PC-9 (cell line): Measurements from ENCODE around the gene CCNB1IP1. TPM values are rescaled to one million over a fixed set of nuclear protein-coding genes. Genes with fewer than 3 reads are reported as not detected.

Experiments
- BruUV-seq: library from RNA; stranded (reverse); fragments of 400-500 nt; replicated peaks from 2 replicates; lab custom pipeline; 2021; lab: Mats Ljungman, UMichigan
- CTCF ChIA-PET: fragments of 300-600 bp; sonication (Branson Sonifier 250); formaldehyde crosslinking; loops from one replicate; lab custom pipeline; 2022; ENCODE audit warnings: antibody characterized with exemption; lab: Charles Lee
- POLR2A ChIA-PET: fragments of 300-600 bp; sonication (Branson Sonifier 250); formaldehyde crosslinking; loops from one replicate; lab custom pipeline; 2022; ENCODE audit warnings: antibody characterized with exemption; ENCODE audit not compliant: unreplicated experiment; lab: Charles Lee
- DNase-seq, 2 experiments: peaks; one replicate each; pipeline versions ENCODE4 v3.0.0 to v3.0.0-alpha.2; 2015 to 2022; ENCODE audit warnings: mixed read lengths in 1 of 2
- H2AFZ ChIP-seq: fragments of 200-600 bp; sonication (generic); 2 replicates; pipeline ENCODE4 v1.8.1; 2017; ENCODE audit warnings: antibody characterized with exemption
- H3F3A ChIP-seq: fragments of 200-600 bp; sonication (generic); 2 replicates; pipeline ENCODE4 v1.8.1; 2017; ENCODE audit warnings: antibody characterized with exemption, mild to moderate bottlenecking, low read depth; ENCODE audit not compliant: insufficient read depth
- H3K27ac ChIP-seq: fragments of 200-600 bp; sonication (generic); 2 replicates; pipeline ENCODE4 v1.6.1; 2016; ENCODE audit warnings: mixed run types
- H3K27me3 ChIP-seq: fragments of 200-600 bp; sonication (generic); 2 replicates; pipeline ENCODE4 v1.6.1; 2016; ENCODE audit warnings: low read depth, mixed run types; ENCODE audit not compliant: insufficient read depth
- H3K36me3 ChIP-seq: fragments of 200-600 bp; sonication (generic); 2 replicates; pipeline ENCODE4 v1.6.1; 2016; ENCODE audit warnings: low read depth, mixed run types
- H3K4me1 ChIP-seq: fragments of 200-600 bp; sonication (generic); replicated peaks from 2 replicates; pipeline ENCODE4 v1.6.1; 2016; ENCODE audit warnings: mixed run types; ENCODE audit not compliant: insufficient read depth
- H3K4me2 ChIP-seq: fragments of 200-600 bp; sonication (generic); 2 replicates; pipeline ENCODE4 v1.6.1; 2017; ENCODE audit warnings: mixed run types
- H3K4me3 ChIP-seq: fragments of 200-600 bp; sonication (generic); 2 replicates; pipeline ENCODE4 v1.6.1; 2016; ENCODE audit warnings: mixed run types
- H3K79me2 ChIP-seq: fragments of 200-600 bp; sonication (generic); 2 replicates; pipeline ENCODE4 v1.6.1; 2017; ENCODE audit warnings: low read depth, mixed run types
- H3K9me2 ChIP-seq: fragments of 200-600 bp; sonication (generic); 2 replicates; pipeline ENCODE4 v1.8.1; 2017; ENCODE audit warnings: mild to moderate bottlenecking; ENCODE audit not compliant: insufficient read depth
- H3K9me3 ChIP-seq: fragments of 200-600 bp; sonication (generic); 2 replicates; pipeline ENCODE4 v1.8.1; 2016; ENCODE audit warnings: low read depth; ENCODE audit not compliant: insufficient read depth
- H4K20me1 ChIP-seq: fragments of 200-600 bp; sonication (generic); 2 replicates; pipeline ENCODE4 v1.8.1; 2017; ENCODE audit not compliant: insufficient read depth
- EZH2 ChIP-seq: fragments of 200-600 bp; sonication (generic); IDR thresholded peaks from 2 replicates; pipeline ENCODE4 v1.8.0; 2017; ENCODE audit warnings: antibody characterized with exemption, low read depth
- intact Hi-C: fragments of 100-400 bp; cut with micrococcal nuclease; formaldehyde crosslinking; loops from one replicate; pipeline ENCODE4 v1.10.0; 2022; ENCODE audit not compliant: unreplicated experiment
- total RNA-seq: library from RNA; stranded (reverse); gene quantifications from 2 replicates; pipeline ENCODE4 v1.2.3, GENCODE V29; 2021
- TF ChIP-seq, protein P1 (sequence below): fragments of 200-600 bp; sonication (generic); conservative IDR thresholded peaks from 2 replicates; pipeline ENCODE4 v1.6.1; 2017; ENCODE audit warnings: mixed run types, antibody characterized with exemption, mild to moderate bottlenecking, moderate library complexity

CCNB1IP1 gene
- total RNA-seq, 1 experiment from 2014 or later: 30.8 TPM

DNA sequence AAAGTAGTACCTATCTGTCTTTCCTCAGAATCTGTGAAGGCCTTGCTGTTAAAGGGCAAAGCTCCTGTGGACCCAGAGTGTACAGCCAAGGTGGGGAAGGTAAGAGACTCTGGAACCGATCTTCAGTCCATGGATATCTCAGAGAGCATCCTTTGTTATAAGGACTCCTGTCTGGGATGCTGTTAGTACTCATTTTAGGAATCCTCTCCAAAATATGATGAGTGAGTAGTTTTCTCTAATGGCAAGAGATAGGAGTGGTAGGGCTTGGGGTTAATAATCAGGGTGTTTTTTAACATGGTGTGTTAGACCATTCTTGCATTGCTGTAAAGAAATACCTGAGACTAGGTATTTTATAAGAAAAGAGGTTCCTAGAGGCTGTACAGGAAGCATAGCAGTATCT is 12.3 kb upstream of the CCNB1IP1 start:
- H3K27ac ChIP-seq: no peak overlapping the region
- no peaks in the 10 kb centered on the region for H3K9me2 ChIP-seq
- DNase-seq: no peak
- TF ChIP-seq EZH2: no peak
- TF ChIP-seq, protein P1, sequence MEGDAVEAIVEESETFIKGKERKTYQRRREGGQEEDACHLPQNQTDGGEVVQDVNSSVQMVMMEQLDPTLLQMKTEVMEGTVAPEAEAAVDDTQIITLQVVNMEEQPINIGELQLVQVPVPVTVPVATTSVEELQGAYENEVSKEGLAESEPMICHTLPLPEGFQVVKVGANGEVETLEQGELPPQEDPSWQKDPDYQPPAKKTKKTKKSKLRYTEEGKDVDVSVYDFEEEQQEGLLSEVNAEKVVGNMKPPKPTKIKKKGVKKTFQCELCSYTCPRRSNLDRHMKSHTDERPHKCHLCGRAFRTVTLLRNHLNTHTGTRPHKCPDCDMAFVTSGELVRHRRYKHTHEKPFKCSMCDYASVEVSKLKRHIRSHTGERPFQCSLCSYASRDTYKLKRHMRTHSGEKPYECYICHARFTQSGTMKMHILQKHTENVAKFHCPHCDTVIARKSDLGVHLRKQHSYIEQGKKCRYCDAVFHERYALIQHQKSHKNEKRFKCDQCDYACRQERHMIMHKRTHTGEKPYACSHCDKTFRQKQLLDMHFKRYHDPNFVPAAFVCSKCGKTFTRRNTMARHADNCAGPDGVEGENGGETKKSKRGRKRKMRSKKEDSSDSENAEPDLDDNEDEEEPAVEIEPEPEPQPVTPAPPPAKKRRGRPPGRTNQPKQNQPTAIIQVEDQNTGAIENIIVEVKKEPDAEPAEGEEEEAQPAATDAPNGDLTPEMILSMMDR: no peak
- no peaks in the 10 kb centered on the region for H3K36me3 ChIP-seq
- no peak overlapping the region for H3K4me2 ChIP-seq
- CTCF ChIA-PET: no interaction called here
- no peaks in the 10 kb centered on the region for H4K20me1 ChIP-seq
- no TSS peak for BruUV-seq
- no peaks in the 10 kb centered on the region for H3K27me3 ChIP-seq
- POLR2A ChIA-PET: no interaction called here
- no peaks in the 10 kb centered on the region for H3K9me3 ChIP-seq
- H3F3A ChIP-seq: peaks cover 20% of the 10 kb centered on the region
- 0 out of 2 replicates have a peak, but pooled peaks cover 8% of the 10 kb centered on the region for H3K4me1 ChIP-seq
- H3K4me3 ChIP-seq: no peak overlapping the region
- peaks cover 15% of the 10 kb centered on the region for H3K79me2 ChIP-seq
- intact Hi-C loops: loop anchor here (10.0 kb wide), 1 partner anchor 119 kb away; the partner anchor contains the start of genes PIP4P1 and PNP
- no peak overlapping the region for H2AFZ ChIP-seq

DNA sequence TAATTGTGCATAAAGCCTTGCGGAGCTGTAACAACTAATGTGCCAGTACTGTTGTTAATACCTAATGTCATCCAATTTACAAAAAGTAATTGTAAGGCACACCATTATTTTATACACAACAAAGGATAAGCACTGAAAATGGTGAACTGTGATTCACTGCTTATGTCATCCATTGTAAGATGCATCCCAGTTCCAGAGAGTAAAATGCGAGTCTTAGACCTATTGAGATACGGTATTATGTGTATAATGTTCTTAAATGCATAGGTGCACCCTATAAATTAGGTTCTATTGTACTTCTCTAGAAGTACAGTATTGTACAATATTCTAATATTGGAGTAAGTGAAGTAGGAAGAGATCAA is 10.8 kb upstream of the CCNB1IP1 start:
- POLR2A ChIA-PET: interaction anchor here (0.6 to 2.8 kb wide), 5 partner anchors 32 to 338 kb away, joined by 3 to 31 read pairs (median 5); partner anchors contain the start of genes PIP4P1 and TEP1
- DNase-seq: no peak
- TF ChIP-seq EZH2: no peak
- TF ChIP-seq, protein P1: no peak
- Histone ChIP-seq H3F3A (peaks cover 20% of the 10 kb centered on the region), H3K9me3 (no peaks in the 10 kb centered on the region), H3K4me3 (peak overlapping the region; percentile 78), H3K27me3 (no peaks in the 10 kb centered on the region), H3K27ac (peak overlapping the region; percentile 59), H3K9me2 (no peaks in the 10 kb centered on the region), H4K20me1 (no peaks in the 10 kb centered on the region), H3K79me2 (peaks cover 15% of the 10 kb centered on the region), H3K36me3 (no peaks in the 10 kb centered on the region), H2AFZ (peak overlapping the region; percentile 93), H3K4me1 (0 out of 2 replicates have a peak, but pooled peaks cover 8% of the 10 kb centered on the region), H3K4me2 (peak overlapping the region; percentile 92)
- CTCF ChIA-PET: interaction anchor here (1.2 kb wide), 1 partner anchor 16 kb away, joined by 8 read pairs; no protein-coding TSS in a partner anchor
- intact Hi-C loops: loop anchor here (10.0 kb wide), 1 partner anchor 121 kb away; the partner anchor contains the start of genes PIP4P1 and PNP
- BruUV-seq: TSS peak; percentile 47

DNA sequence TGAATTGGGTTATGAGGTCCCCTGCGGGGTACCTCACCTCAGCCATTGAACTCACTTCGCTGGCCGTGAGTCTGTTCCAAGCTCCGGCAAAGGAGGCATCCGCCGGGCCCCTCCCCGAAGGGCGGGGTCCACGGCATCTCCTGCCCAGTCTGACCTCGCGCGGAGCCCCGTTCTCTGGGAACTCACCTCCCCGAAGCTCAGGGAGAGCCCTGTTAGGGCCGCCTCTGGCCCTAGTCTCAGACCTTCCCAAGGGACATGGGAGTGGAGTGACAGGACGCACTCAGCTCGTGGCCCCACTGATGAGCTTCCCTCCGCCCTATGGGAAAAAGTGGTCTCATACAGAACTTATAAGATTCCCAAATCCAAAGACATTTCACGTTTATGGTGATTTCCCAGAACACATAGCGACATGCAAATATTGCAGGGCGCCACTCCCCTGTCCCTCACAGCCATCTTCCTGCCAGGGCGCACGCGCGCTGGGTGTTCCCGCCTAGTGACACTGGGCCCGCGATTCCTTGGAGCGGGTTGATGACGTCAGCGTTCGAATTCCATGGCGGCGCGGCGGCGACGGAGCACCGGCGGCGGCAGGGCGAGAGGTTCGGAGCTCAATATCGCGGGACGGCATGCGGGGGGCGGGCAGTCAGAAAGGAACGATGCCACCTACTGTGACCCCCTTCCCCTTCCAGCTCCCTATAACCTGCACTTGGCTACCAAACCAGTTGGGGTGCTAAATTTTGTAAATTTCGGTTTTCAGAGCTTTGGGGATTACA is 10.2 kb upstream of the CCNB1IP1 start, which contains the start of gene PARP2:
TSS of gene PARP2 (plus strand) at position 544 of the 770 bp plus-strand sequence. CDS start at position 551, 7 bp downstream.
- peaks cover 15% of the 10 kb centered on the region for H3K79me2 ChIP-seq

More for the DNA sequence above, 10.2 kb upstream of the CCNB1IP1 start, which contains the start of gene PARP2:
- TF ChIP-seq EZH2: no peak
- TF ChIP-seq, protein P1: no peak
- Histone ChIP-seq H4K20me1 (no peaks in the 10 kb centered on the region), H2AFZ (peak within 1 kb of the TSS; percentile 94), H3K4me2 (peak within 1 kb of the TSS; percentile 92), H3K4me1 (0 out of 2 replicates have a peak, but pooled peaks cover 8% of the 10 kb centered on the region), H3K27me3 (no peaks in the 10 kb centered on the region), H3F3A (peaks cover 20% of the 10 kb centered on the region), H3K27ac (peak within 1 kb of the TSS; percentile 94), H3K4me3 (peak within 1 kb of the TSS; percentile 87), H3K36me3 (no peaks in the 10 kb centered on the region), H3K9me2 (no peaks in the 10 kb centered on the region), H3K9me3 (no peaks in the 10 kb centered on the region)
- intact Hi-C loops: loop anchor here (10.0 kb wide), 1 partner anchor 122 kb away; the partner anchor contains the start of genes PIP4P1 and PNP
- POLR2A ChIA-PET: interaction anchor here (0.6 to 2.8 kb wide), 9 partner anchors 10 to 339 kb away, joined by 3 to 31 read pairs (median 5); partner anchors contain the start of genes APEX1, OSGEP, PIP4P1 and TEP1
- TSS peak; percentile 100 for BruUV-seq
- DNase-seq: peak; percentile 95 to 97
- CTCF ChIA-PET: interaction anchor here (0.5 to 1.2 kb wide), 6 partner anchors 16 to 929 kb away, joined by 3 to 8 read pairs (median 4); partner anchors contain the start of gene APEX1
